ENCODE results near the gene TMEM179. TPM values are rescaled to one million over a fixed set of nuclear protein-coding genes. Genes with fewer than 3 reads are reported as not detected.

The TMEM179 gene
- total and polyA plus RNA-seq, 2 of the 8 experiments (the other 6 are each of a cell fraction or from before 2014, with no cell fraction given), result 2.9 to 4.0 TPM

DNA sequence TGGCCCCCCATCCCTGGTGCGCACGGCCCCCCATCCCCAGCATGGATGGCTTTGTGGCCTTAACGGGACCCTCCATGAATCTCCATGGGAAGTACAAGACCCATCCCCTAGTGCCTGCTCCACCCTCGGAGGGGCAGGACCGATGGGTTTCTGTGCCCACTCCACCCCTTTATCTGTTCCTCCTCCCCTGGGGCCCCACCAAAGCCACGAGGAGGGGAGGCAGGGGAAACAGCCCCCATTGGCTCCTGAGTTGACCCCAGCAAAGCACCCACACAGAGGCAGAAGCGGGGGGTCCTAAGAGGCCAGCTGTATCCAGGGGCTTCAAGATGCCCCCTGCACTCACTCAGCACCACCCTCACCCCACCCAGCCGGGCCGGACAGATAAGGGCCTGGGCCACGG, 36.1 kb upstream of the TMEM179 start:
- ChIA-PET CTCF (ENCODE audit: partially characterized antibody) (interaction anchor here (0.7 to 1.9 kb wide), 8 partner anchors 13 to 563 kb away, joined by 3 to 8 read pairs (median 4); no protein-coding TSS in a partner anchor), POLR2A (ENCODE audit: partially characterized antibody) (no interaction called here)
- Histone ChIP-seq H3K18ac (ENCODE audit: extremely low read depth, low read length) (no peak overlapping the region), H4K5ac (ENCODE audit: insufficient read length, low read depth, low read length) (no peak overlapping the region), H3K79me1 (ENCODE audit: low read depth, low read length) (no peaks in the 10 kb centered on the region), H3K4me2 (ENCODE audit: insufficient read depth in 1 of 2, low read depth in 2 of 2, low read length in 2 of 2) (no peak overlapping the region), H2BK20ac (ENCODE audit: low read length) (no peak overlapping the region), H3K56ac (replicated peaks; ENCODE audit: insufficient read length, low read depth, low read length) (no peak overlapping the region), H3K23me2 (ENCODE audit: low read depth, low read length) (no peaks in the 10 kb centered on the region), H3K79me2 (ENCODE audit: control insufficient read depth in 1 of 2, insufficient read depth in 2 of 2, low read length in 2 of 2) (no peaks in the 10 kb centered on the region), H4K8ac (ENCODE audit: extremely low read depth, insufficient read depth, low read length) (no peak overlapping the region), H3K4ac (replicated peaks; ENCODE audit: insufficient read length, low read depth, low read length) (no peak overlapping the region), H2BK120ac (replicated peaks; ENCODE audit: low read depth, low read length) (no peak overlapping the region), H3K27ac (ENCODE audit: low read depth, low read length) (no peak overlapping the region), H3K36me3 (ENCODE audit: control insufficient read depth in 2 of 4, insufficient read depth in 4 of 4, low read length in 3 of 4) (no peaks in the 10 kb centered on the region; a peak in 2 of 8 replicates), H3K14ac (ENCODE audit: insufficient read length) (no peak overlapping the region), H2BK15ac (ENCODE audit: low read length) (no peak overlapping the region), H3K23ac (ENCODE audit: insufficient read length) (no peak overlapping the region), H3K4me1 (replicated peaks in 1 of 4; ENCODE audit: control insufficient read depth in 3 of 4, insufficient read depth in 4 of 4, low read length in 3 of 4) (no peaks in the 10 kb centered on the region), H2BK12ac (ENCODE audit: low read depth, low read length) (no peak overlapping the region), H2AFZ (ENCODE audit: low read length) (no peak overlapping the region), H2AK5ac (ENCODE audit: low read depth, low read length) (no peak overlapping the region), H4K91ac (replicated peaks; ENCODE audit: insufficient read length, low read length) (no peak overlapping the region), H3K27me3 (replicated peaks in 1 of 4; ENCODE audit: control insufficient read depth in 3 of 4, extremely low read depth in 1 of 4, insufficient read depth in 3 of 4, low read length in 3 of 4) (no peaks in the 10 kb centered on the region; a peak in 1 of 7 replicates), H3K9ac (replicated peaks in 1 of 4; ENCODE audit: extremely low read depth in 1 of 4, low read depth in 3 of 4, low read length in 3 of 4) (no peak overlapping the region), H2BK5ac (ENCODE audit: low read depth, low read length) (no peak overlapping the region), H3K4me3 (ENCODE audit: extremely low read depth in 1 of 4, insufficient read depth in 2 of 4, low read depth in 3 of 4, low read length in 4 of 4) (no peak overlapping the region), H3K9me3 (ENCODE audit: insufficient read depth in 2 of 2, low read depth in 1 of 2, low read length in 1 of 2) (peaks cover 3% of the 10 kb centered on the region in 2 experiments; a peak in 3 of 4 replicates), H4K20me1 (replicated peaks in 1 of 2; ENCODE audit: control insufficient read depth in 1 of 2, insufficient read depth in 2 of 2, low read length in 2 of 2) (no peaks in the 10 kb centered on the region)
- FAIRE-seq, result no peak
- DNase-seq (ENCODE audit: low read depth in 1 of 2, low spot score in 2 of 2), result no peak
- no peak for TF ChIP-seq NANOG (IDR thresholded peaks at IDR 0.05; ENCODE audit: insufficient read depth, low read depth, low read length, poor library complexity, severe bottlenecking)
- TF ChIP-seq RFX5 (IDR thresholded peaks at IDR 0.05; ENCODE audit: borderline replicate concordance, low read depth, low read length), result no peak
- no peak for TF ChIP-seq POLR2AphosphoS5 (IDR thresholded peaks at IDR 0.05; ENCODE audit: low read depth, low read length)
- no peak for TF ChIP-seq TAF1 (IDR thresholded peaks at IDR 0.05; ENCODE audit: low read depth, low read length)
- TF ChIP-seq CHD2 (IDR thresholded peaks at IDR 0.05; ENCODE audit: low read length), result no peak
- TF ChIP-seq PHF8 (conservative IDR thresholded peaks at IDR 0.05; ENCODE audit: low read depth, low read length), result no peak
- TF ChIP-seq RAD21 (IDR thresholded peaks at IDR 0.05 in 1 of 2, conservative IDR thresholded peaks at IDR 0.05 in 1 of 2; ENCODE audit: low read depth in 2 of 2, low read length in 2 of 2), result no peak
- TF ChIP-seq SIRT6 (IDR thresholded peaks at IDR 0.05; ENCODE audit: low read length), result no peak
- WGBS, 2 experiments (ENCODE audit: extremely low coverage in 1 of 2, insufficient coverage in 1 of 2, insufficient read length in 1 of 2, insufficient replicate concordance in 2 of 2, low coverage in 1 of 2, low lambda C conversion rate in 2 of 2, missing lambda C conversion rate in 1 of 2), result 82% methylated on average over 6 of the region's 10 CpGs; no CpG with 5 or more reads in 1 of the 2 experiments

All from H1 (cell line).